Immature natural killer cell (primary cell): ENCODE measurements around the gene CCDC80. TPM values are rescaled to one million over a fixed set of nuclear protein-coding genes. Genes with fewer than 3 reads are reported as not detected.

ENCODE experiments used
- DNase-seq, 3 donors: peaks; one replicate each; pipeline ENCODE4 v3.0.0; 2022; ENCODE audit warnings: mixed read lengths in 1 of 3
- H3K27ac Mint-ChIP-seq, 6 donors: one replicate each; pipeline ENCODE4 v1.8.0; 2020; ENCODE audit warnings: mixed read lengths in 6 of 6, mild to moderate bottlenecking in 5 of 6, inconsistent platforms in 4 of 6, moderate library complexity in 3 of 6
- H3K27me3 Mint-ChIP-seq, 3 donors: one replicate each; pipeline ENCODE4 v1.8.0; 2020 to 2021; ENCODE audit warnings: low read depth in 3 of 3, mild to moderate bottlenecking in 3 of 3, mixed read lengths in 3 of 3, moderate library complexity in 3 of 3, inconsistent platforms in 1 of 3
- H3K36me3 Mint-ChIP-seq, 3 donors: one replicate each; pipeline ENCODE4 v1.8.0; 2020; ENCODE audit warnings: mixed read lengths in 3 of 3, inconsistent platforms in 2 of 3, mild to moderate bottlenecking in 2 of 3
- H3K4me1 Mint-ChIP-seq, 2 donors: one replicate each; pipeline ENCODE4 v1.8.0; 2020; ENCODE audit warnings: inconsistent platforms in 2 of 2, mild to moderate bottlenecking in 2 of 2, mixed read lengths in 2 of 2, moderate library complexity in 1 of 2
- H3K4me3 Mint-ChIP-seq, 5 donors: one replicate each; pipeline ENCODE4 v1.8.0; 2020; ENCODE audit warnings: mild to moderate bottlenecking in 5 of 5, mixed read lengths in 5 of 5, inconsistent platforms in 3 of 5, moderate library complexity in 3 of 5
- H3K9me3 Mint-ChIP-seq, 6 donors: one replicate each; pipeline ENCODE4 v1.8.0; 2020; ENCODE audit warnings: mild to moderate bottlenecking in 6 of 6, mixed read lengths in 6 of 6, inconsistent platforms in 4 of 6, moderate library complexity in 3 of 6
- polyA plus RNA-seq, 3 donors: library from polyadenylated mRNA; unstranded; fragments of 300-500 nt; fragmentation: Illumina TruSeq; gene quantifications; one replicate each; pipeline ENCODE4 v1.2.3, GENCODE V29; 2021

CCDC80 gene
- polyA plus RNA-seq, 3 donors from 2014 or later, result 0.20 TPM; not detected in 2

GRCh38 chr3:112555535-112556170 lies 85.3 kb downstream of the CCDC80 start:
- DNase-seq, result no peak
- H3K27ac Mint-ChIP-seq, result peak overlapping the region; percentile 1 to 73 (median 62)
- peaks cover 36 to 65% of the 10 kb centered on the region in 2 donors for H3K4me1 Mint-ChIP-seq
- H3K9me3 Mint-ChIP-seq, result no peaks in the 10 kb centered on the region
- H3K4me3 Mint-ChIP-seq, result peak overlapping the region; percentile 9 to 59 (median 52)
- peaks cover 4 to 18% (median 4%) of the 10 kb centered on the region in 3 donors for H3K36me3 Mint-ChIP-seq
- H3K27me3 Mint-ChIP-seq, result peaks cover 0 to 2% (median under 1%) of the 10 kb centered on the region in 3 donors

DNA sequence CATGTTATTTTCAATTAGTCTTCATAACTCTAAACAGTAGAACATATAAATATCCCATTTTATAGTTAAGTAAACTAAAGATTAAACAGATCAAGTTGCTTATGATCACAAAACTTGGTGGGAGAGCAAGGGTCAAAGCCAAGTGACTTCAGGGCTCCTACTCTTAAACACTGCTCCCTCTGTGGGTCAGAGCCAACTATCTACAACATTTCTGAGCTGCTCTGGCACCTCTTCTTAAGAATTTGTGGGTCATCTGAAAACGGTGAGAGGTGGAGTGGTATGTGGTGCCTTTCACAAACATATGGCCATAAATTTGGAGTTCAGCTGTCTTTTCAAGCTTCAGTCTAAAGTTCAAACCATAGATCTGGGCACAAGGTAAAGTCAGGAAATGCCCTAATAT lies 90.1 kb downstream of the CCDC80 start:
- no peak for DNase-seq
- Mint-ChIP-seq H3K9me3 (no peaks in the 10 kb centered on the region), H3K36me3 (peaks cover 9 to 29% (median 13%) of the 10 kb centered on the region in 3 donors), H3K27me3 (peaks cover 0 to 2% (median 0%) of the 10 kb centered on the region in 3 donors), H3K4me3 (no peak overlapping the region), H3K4me1 (peaks cover 15 to 30% of the 10 kb centered on the region in 2 donors), H3K27ac (no peak overlapping the region)

Other genes starting within 250 kb of the CCDC80 start
- gene BTLA, start 141.7 kb downstream of the CCDC80 start, polyA plus RNA-seq, result 1 to 10 TPM in 1 of 3 donors, not detected in 2; 1.1 TPM
- gene ATG3, start 79.2 kb downstream of the CCDC80 start, polyA plus RNA-seq, result 100 to 1,000 TPM in 1 of 3 donors, 10 to 100 TPM in 2; 53.9 to 120 (median 62.8) TPM
- 10 to 100 TPM in 2 of 3 donors, 1 to 10 TPM in 1; 7.6 to 20.1 (median 16.7) TPM for gene SLC35A5, start 79.1 kb downstream of the CCDC80 start, polyA plus RNA-seq
- not detected for gene CD200R1L, start 205.7 kb upstream of the CCDC80 start, polyA plus RNA-seq